Measurements from ENCODE around the gene CACNG1. TPM values are rescaled to one million over a fixed set of nuclear protein-coding genes. Genes with fewer than 3 reads are reported as not detected.
"Not testable (repeated sequence)": the region's sequence is repeated elsewhere in the genome, so short reads cannot be mapped to it uniquely, and the experiment has no call there.

Gene CACNG1
- total and polyA plus RNA-seq, 2 donors, result 0.42 to 2.4 TPM

DNA sequence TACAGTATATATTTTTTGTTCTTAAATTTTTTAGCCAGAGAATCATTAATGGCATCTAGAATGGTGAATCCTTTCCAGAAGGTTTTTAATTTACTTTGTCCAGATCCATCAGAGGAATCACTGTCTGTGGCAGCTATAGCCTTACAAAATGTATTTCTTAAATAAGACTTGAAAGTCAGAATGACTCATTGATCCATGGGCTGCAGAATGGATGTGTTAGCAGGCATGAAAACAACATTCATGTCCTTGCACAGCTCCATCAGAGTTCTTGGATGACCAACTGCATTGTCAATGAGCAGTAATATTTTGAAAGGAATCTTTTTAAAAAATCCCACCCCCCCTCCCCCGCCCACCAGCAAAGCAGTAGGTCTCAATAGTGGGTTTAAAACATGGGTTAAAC, 51.4 kb downstream of the CACNG1 start:
- H3K4me3 ChIP-seq (ENCODE audit: low read length in 2 of 2), result no peak overlapping the region
- no peaks in the 10 kb centered on the region for H3K27me3 ChIP-seq (ENCODE audit: control insufficient read depth in 2 of 2, insufficient read depth in 1 of 2, low read length in 1 of 2)
- H3K36me3 ChIP-seq (ENCODE audit: control insufficient read depth in 2 of 2, insufficient read depth in 2 of 2, low read length in 1 of 2), result peaks cover 13 to 17% of the 10 kb centered on the region in 2 donors
- 98% methylated on average over 1 of the region's 1 CpG for WGBS
- no peaks in the 10 kb centered on the region for H3K4me1 ChIP-seq (ENCODE audit: control insufficient read depth in 2 of 2, insufficient read depth in 2 of 2, low read length in 2 of 2)
- DNase-seq (ENCODE audit: low read depth in 6 of 9, low spot score in 9 of 9), result no peak
- no peak overlapping the region for H3K27ac ChIP-seq (ENCODE audit: low read depth in 1 of 2, low read length in 1 of 2)
- H3K9me3 ChIP-seq (ENCODE audit: control insufficient read depth in 2 of 2, insufficient read depth in 1 of 2, low read length in 1 of 2), result no peaks in the 10 kb centered on the region

DNA sequence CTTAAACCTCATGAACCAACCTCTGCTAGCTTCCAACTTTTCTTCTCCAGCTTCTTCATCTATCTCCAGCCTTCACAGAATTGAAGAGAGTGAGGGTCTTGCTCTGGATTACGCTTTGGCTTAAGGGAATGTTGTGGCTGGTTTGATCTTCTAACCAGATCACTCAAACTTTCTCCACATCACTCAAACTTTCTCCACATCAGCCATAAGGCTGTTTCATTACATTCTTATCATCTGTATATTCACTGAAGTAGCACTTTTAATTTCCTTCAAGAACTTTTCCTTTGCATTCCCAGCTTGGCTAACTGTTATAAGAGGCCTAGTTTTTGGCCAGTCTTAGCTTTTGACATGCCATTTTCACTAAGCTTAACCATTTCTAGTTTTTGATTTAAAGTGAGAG, 52.3 kb downstream of the CACNG1 start:
- Histone ChIP-seq H3K4me3 (ENCODE audit: low read length in 2 of 2) (no peak overlapping the region), H3K9me3 (ENCODE audit: control insufficient read depth in 2 of 2, insufficient read depth in 1 of 2, low read length in 1 of 2) (no peaks in the 10 kb centered on the region), H3K36me3 (ENCODE audit: control insufficient read depth in 2 of 2, insufficient read depth in 2 of 2, low read length in 1 of 2) (peaks cover 13 to 17% of the 10 kb centered on the region in 2 donors), H3K4me1 (ENCODE audit: control insufficient read depth in 2 of 2, insufficient read depth in 2 of 2, low read length in 2 of 2) (no peaks in the 10 kb centered on the region), H3K27ac (ENCODE audit: low read depth in 1 of 2, low read length in 1 of 2) (no peak overlapping the region), H3K27me3 (ENCODE audit: control insufficient read depth in 2 of 2, insufficient read depth in 1 of 2, low read length in 1 of 2) (no peaks in the 10 kb centered on the region)
- no peak for DNase-seq (ENCODE audit: low read depth in 6 of 9, low spot score in 9 of 9)
- WGBS, result 98% methylated on average over 1 of the region's 1 CpG

DNA sequence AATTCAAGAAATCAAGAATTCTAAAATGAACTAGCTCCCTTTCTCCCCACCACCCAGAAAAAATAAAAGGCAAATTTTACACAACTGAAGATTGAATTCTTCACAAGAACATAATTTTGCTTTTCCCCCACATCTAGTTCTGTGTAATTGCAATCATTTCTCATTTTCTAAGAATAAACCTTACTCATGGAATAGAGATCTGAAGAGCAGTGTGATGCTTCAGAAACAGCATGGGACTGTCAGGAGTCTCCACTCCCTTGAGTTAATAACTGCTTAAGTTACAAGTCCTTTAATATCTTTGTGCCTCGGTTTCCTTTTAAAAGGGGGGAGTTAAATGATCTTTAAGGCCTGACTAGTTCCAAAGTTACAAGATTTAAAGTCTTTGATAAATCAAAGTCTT, 53.7 kb downstream of the CACNG1 start:
- Histone ChIP-seq H3K4me3 (ENCODE audit: low read length in 2 of 2) (no peak overlapping the region), H3K27ac (ENCODE audit: low read depth in 1 of 2, low read length in 1 of 2) (no peak overlapping the region), H3K9me3 (ENCODE audit: control insufficient read depth in 2 of 2, insufficient read depth in 1 of 2, low read length in 1 of 2) (no peaks in the 10 kb centered on the region), H3K36me3 (ENCODE audit: control insufficient read depth in 2 of 2, insufficient read depth in 2 of 2, low read length in 1 of 2) (peaks cover 13 to 17% of the 10 kb centered on the region in 2 donors), H3K27me3 (ENCODE audit: control insufficient read depth in 2 of 2, insufficient read depth in 1 of 2, low read length in 1 of 2) (no peaks in the 10 kb centered on the region), H3K4me1 (ENCODE audit: control insufficient read depth in 2 of 2, insufficient read depth in 2 of 2, low read length in 2 of 2) (no peaks in the 10 kb centered on the region)
- 100% methylated on average over 1 of the region's 1 CpG for WGBS
- DNase-seq (ENCODE audit: low read depth in 6 of 9, low spot score in 9 of 9), result no peak

DNA sequence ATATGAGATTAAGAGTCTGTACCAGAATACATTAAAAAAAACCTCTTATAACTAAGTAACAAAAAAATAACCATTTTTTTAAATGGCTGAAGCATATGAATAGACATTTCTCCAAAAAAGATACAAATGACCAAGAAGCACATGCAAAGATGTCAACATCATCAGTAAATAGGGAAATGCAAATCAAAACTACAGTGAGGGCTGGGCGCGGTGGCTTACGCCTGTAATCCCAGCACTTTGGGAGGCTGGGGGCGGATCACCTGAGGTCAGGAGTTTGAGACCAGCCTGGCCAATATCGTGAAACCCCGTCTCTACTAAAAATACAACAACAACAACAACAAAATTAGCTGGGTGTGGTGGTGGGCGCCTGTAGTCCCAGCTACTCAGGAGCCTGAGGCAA, 60.3 kb downstream of the CACNG1 start:
- 99% methylated on average over 7 of the region's 7 CpGs for WGBS
- H3K4me3 ChIP-seq (ENCODE audit: low read length in 2 of 2); DNase-seq (ENCODE audit: low read depth in 6 of 9, low spot score in 9 of 9); H3K4me1 ChIP-seq (ENCODE audit: control insufficient read depth in 2 of 2, insufficient read depth in 2 of 2, low read length in 2 of 2); H3K27me3 ChIP-seq (ENCODE audit: control insufficient read depth in 2 of 2, insufficient read depth in 1 of 2, low read length in 1 of 2); H3K9me3 ChIP-seq (ENCODE audit: control insufficient read depth in 2 of 2, insufficient read depth in 1 of 2, low read length in 1 of 2); H3K27ac ChIP-seq (ENCODE audit: low read depth in 1 of 2, low read length in 1 of 2): not testable (repeated sequence)
- H3K36me3 ChIP-seq (ENCODE audit: control insufficient read depth in 2 of 2, insufficient read depth in 2 of 2, low read length in 1 of 2), result peaks cover 19 to 46% of the 10 kb centered on the region in 2 donors

DNA sequence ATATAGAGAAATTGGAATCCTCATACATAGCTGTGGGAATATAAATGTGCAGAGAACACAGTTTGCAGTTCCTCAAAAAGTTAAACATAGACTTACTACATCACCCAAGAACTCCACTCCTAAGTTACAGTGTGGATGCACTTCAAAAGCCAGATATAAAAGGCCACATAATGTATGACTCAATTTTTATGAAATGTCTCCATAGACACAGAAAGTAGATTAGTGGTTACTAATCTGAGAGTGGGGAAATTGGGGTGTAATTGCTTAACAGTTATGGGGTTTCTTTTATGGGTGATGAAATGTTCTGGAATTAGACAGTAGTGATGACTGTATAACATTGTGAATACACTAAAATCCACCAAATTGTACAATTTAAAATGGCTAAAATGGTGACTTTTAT, 60.9 kb downstream of the CACNG1 start:
- H3K4me3 ChIP-seq (ENCODE audit: low read length in 2 of 2), result no peak overlapping the region
- no peak overlapping the region for H3K27ac ChIP-seq (ENCODE audit: low read depth in 1 of 2, low read length in 1 of 2)
- peaks cover 19 to 49% of the 10 kb centered on the region in 2 donors for H3K36me3 ChIP-seq (ENCODE audit: control insufficient read depth in 2 of 2, insufficient read depth in 2 of 2, low read length in 1 of 2)
- no peaks in the 10 kb centered on the region for H3K27me3 ChIP-seq (ENCODE audit: control insufficient read depth in 2 of 2, insufficient read depth in 1 of 2, low read length in 1 of 2)
- no peaks in the 10 kb centered on the region for H3K4me1 ChIP-seq (ENCODE audit: control insufficient read depth in 2 of 2, insufficient read depth in 2 of 2, low read length in 2 of 2)
- no peak for DNase-seq (ENCODE audit: low read depth in 6 of 9, low spot score in 9 of 9)
- no peaks in the 10 kb centered on the region for H3K9me3 ChIP-seq (ENCODE audit: control insufficient read depth in 2 of 2, insufficient read depth in 1 of 2, low read length in 1 of 2)

Other genes starting within 250 kb of the CACNG1 start
- gene CACNG5, start 209.4 kb upstream of the CACNG1 start, total RNA-seq, result 0.05 TPM
- 0.05 TPM for gene CACNG5, start 209.4 kb upstream of the CACNG1 start, polyA plus RNA-seq
- 0.09 TPM for gene CACNG4, start 79.8 kb upstream of the CACNG1 start, total RNA-seq
- 0.07 TPM for gene CACNG4, start 79.8 kb upstream of the CACNG1 start, polyA plus RNA-seq
- 27.5 TPM for gene HELZ, start 200.6 kb downstream of the CACNG1 start, total RNA-seq
- 8.2 TPM for gene HELZ, start 200.6 kb downstream of the CACNG1 start, polyA plus RNA-seq